Left ventricle myocardium inferior (tissue), 1 donor: ENCODE results near the gene HBEGF. TPM values are rescaled to one million over a fixed set of nuclear protein-coding genes. Genes with fewer than 3 reads are reported as not detected.

Source experiments
- DNase-seq: peaks from one replicate; pipeline ENCODE4 v3.0.0-alpha.2; 2020
- H3K27ac ChIP-seq: fragments of 200-600 bp; replicated peaks from 2 replicates; pipeline ENCODE4 v1.8.0; 2021
- H3K27me3 ChIP-seq: fragments of 200-600 bp; 2 replicates; pipeline ENCODE4 v1.8.0; 2021; ENCODE audit warnings: low read depth
- H3K36me3 ChIP-seq: fragments of 200-600 bp; 2 replicates; pipeline ENCODE4 v1.8.0; 2021
- H3K4me1 ChIP-seq: fragments of 200-600 bp; 2 replicates; pipeline ENCODE4 v1.8.0; 2021
- H3K4me3 ChIP-seq: fragments of 200-600 bp; 2 replicates; pipeline ENCODE4 v1.8.0; 2021; ENCODE audit warnings: mild to moderate bottlenecking, moderate library complexity
- H3K9me3 ChIP-seq: fragments of 200-600 bp; replicated peaks from 2 replicates; pipeline ENCODE4 v1.8.0; 2021
- CTCF ChIP-seq: fragments of 200-600 bp; IDR thresholded peaks from 2 replicates; pipeline ENCODE4 v1.8.0; 2021; ENCODE audit warnings: antibody characterized with exemption, mild to moderate bottlenecking, borderline replicate concordance
- intact Hi-C: fragments of 100-400 bp; cut with micrococcal nuclease; formaldehyde crosslinking; loops from one replicate; pipeline ENCODE4 v1.11.0; 2022
- total RNA-seq: library from RNA; stranded (reverse); fragmentation: NEBNext Ultra II Directional; extraction: Animal tissue kit (Norgen Biotek cat#: 25700); gene quantifications from one replicate; pipeline ENCODE4 v1.2.1, GENCODE V29; 2021
- donor health status: DM: no; HTN: yes; CAD: no; lungs with severe emphysema.

HBEGF gene
- total RNA-seq, 1 donor from 2014 or later, result 27.2 TPM

- Histone ChIP-seq H3K9me3 (no peaks in the 10 kb centered on the region), H3K27ac (peak overlapping the region; percentile 92), H3K27me3 (no peaks in the 10 kb centered on the region), H3K4me3 (no peak overlapping the region), H3K4me1 (peaks cover 77% of the 10 kb centered on the region), H3K36me3 (peaks cover 51% of the 10 kb centered on the region)
- TF ChIP-seq CTCF, result no peak
- intact Hi-C loops, result no loop called here
- peak; percentile 37 for DNase-seq
Observed at GRCh38 chr5:140336388-140336787, 10.0 kb downstream of the HBEGF start.

- Histone ChIP-seq H3K27me3 (no peaks in the 10 kb centered on the region), H3K4me3 (no peak overlapping the region), H3K4me1 (peaks cover 71% of the 10 kb centered on the region), H3K9me3 (no peaks in the 10 kb centered on the region), H3K27ac (no peak overlapping the region), H3K36me3 (peaks cover 39% of the 10 kb centered on the region)
- DNase-seq, result no peak
- intact Hi-C loops, result no loop called here
- no peak for TF ChIP-seq CTCF
Observed at GRCh38 chr5:140331638-140332037, 14.8 kb downstream of the HBEGF start.

GRCh38 chr5:140329739-140330481 is 16.5 kb downstream of the HBEGF start:
- Histone ChIP-seq H3K36me3 (peaks cover 32% of the 10 kb centered on the region), H3K27ac (peak overlapping the region; percentile 79), H3K9me3 (no peaks in the 10 kb centered on the region), H3K4me1 (peaks cover 60% of the 10 kb centered on the region), H3K4me3 (no peak overlapping the region), H3K27me3 (no peaks in the 10 kb centered on the region)
- DNase-seq, result no peak
- no peak for TF ChIP-seq CTCF
- intact Hi-C loops, result no loop called here

GRCh38 chr5:140328036-140328764 is 18.2 kb downstream of the HBEGF start:
- Histone ChIP-seq H3K9me3 (no peaks in the 10 kb centered on the region), H3K27ac (peak overlapping the region; percentile 2), H3K4me3 (no peak overlapping the region), H3K27me3 (no peaks in the 10 kb centered on the region), H3K4me1 (peaks cover 67% of the 10 kb centered on the region), H3K36me3 (peaks cover 14% of the 10 kb centered on the region)
- intact Hi-C loops, result no loop called here
- TF ChIP-seq CTCF, result no peak
- DNase-seq, result no peak

- no peaks in the 10 kb centered on the region for H3K9me3 ChIP-seq
- H3K27me3 ChIP-seq, result no peaks in the 10 kb centered on the region
- no peak for TF ChIP-seq CTCF
- no peak for DNase-seq
- no peak overlapping the region for H3K4me3 ChIP-seq
- H3K36me3 ChIP-seq, result peaks cover 8% of the 10 kb centered on the region
- H3K4me1 ChIP-seq, result peaks cover 68% of the 10 kb centered on the region
- intact Hi-C loops, result no loop called here
- peak overlapping the region; percentile 2 for H3K27ac ChIP-seq
Observed at GRCh38 chr5:140327589-140327988, 18.8 kb downstream of the HBEGF start.
